Activated naive CD4-positive, alpha-beta T cell treated with anti-CD3 and anti-CD28 coated beads for 36 hours (primary cell): ENCODE results near the gene CRY1. TPM values are rescaled to one million over a fixed set of nuclear protein-coding genes. Genes with fewer than 3 reads are reported as not detected.
A peak's percentile ranks its signal among the peaks of the same experiment; 100 is the strongest.

Experiments
- CTCF ChIA-PET: fragments of 350-600 bp; sonication (Branson Sonifier 250); formaldehyde crosslinking; loops from one replicate; lab custom pipeline; 2021; ENCODE audit warnings: antibody characterized with exemption; lab: Charles Lee
- DNase-seq: peaks from one replicate; pipeline ENCODE4 v3.0.0-alpha.2; 2020
- H3K27ac Mint-ChIP-seq: one replicate; pipeline ENCODE4 v1.8.0; 2021; ENCODE audit warnings: mild to moderate bottlenecking, mixed read lengths
- H3K27me3 Mint-ChIP-seq: one replicate; pipeline ENCODE4 v1.8.0; 2021; ENCODE audit warnings: low read depth, mixed read lengths
- H3K36me3 Mint-ChIP-seq: one replicate; pipeline ENCODE4 v1.8.0; 2021; ENCODE audit warnings: low read depth, mixed read lengths
- H3K4me1 Mint-ChIP-seq: one replicate; pipeline ENCODE4 v1.8.0; 2021; ENCODE audit warnings: low read depth, mixed read lengths
- H3K4me3 Mint-ChIP-seq: one replicate; pipeline ENCODE4 v1.8.0; 2021; ENCODE audit warnings: mild to moderate bottlenecking, moderate library complexity, mixed read lengths
- H3K9me3 Mint-ChIP-seq: one replicate; pipeline ENCODE4 v1.8.0; 2021; ENCODE audit warnings: mixed read lengths
- intact Hi-C: fragments of 100-400 bp; cut with micrococcal nuclease; formaldehyde crosslinking; loops from one replicate; pipeline ENCODE4 v1.15.1; 2023
- total RNA-seq, 2 experiments: library from RNA; stranded (reverse); gene quantifications; one replicate each; pipeline ENCODE4 v1.2.3, GENCODE V29; 2021

CRY1 gene
- 10 to 100 TPM; 15.2 to 17.5 TPM for total RNA-seq

DNA sequence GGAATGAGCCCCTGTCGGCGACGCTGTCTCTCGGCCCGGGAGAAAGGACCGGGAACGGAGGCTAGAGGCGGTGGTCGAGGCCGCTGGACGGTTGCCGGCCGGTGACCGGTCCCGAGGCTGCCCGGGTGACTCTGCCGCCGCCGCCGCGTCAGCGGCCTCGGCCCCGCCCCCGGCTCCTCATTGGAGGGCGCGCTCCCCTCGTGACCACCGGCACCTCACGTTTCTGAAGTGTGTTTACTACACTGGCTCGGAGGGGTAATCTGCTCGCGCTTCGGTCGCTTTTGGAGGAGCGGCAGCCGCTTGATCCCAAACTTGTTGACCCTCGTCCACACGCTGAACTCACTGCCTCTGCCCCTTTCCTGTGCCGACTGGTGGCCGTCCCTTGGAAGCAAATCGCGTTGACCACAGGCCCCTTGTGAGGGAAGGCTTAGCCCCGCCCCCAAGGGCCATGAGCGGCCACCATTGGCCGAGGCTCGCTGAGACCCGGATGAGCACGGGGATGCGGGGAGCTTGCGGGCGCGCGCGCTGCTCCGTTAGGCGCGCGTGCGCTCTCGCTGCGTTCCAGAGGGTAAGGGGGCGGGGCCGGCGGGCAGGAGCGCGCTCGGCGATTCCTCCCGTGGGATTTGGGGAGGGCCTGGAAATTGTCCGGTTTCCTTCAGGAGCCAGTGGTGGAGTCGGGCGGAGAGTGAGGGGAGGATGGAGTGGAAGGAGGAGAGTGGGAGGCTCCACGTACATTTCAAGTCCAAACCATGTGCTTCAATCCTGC is at the start of gene CRY1:
Gene CRY1, minus strand, starts transcription at position 133 of the 766 bp plus-strand sequence. CDS start 588 bp downstream, outside the sequence.
- Mint-ChIP-seq H3K4me3 (no peak within 1 kb of the TSS), H3K27ac (no peak within 1 kb of the TSS), H3K4me1 (peaks cover 4% of the 10 kb centered on the region), H3K36me3 (no peaks in the 10 kb centered on the region), H3K9me3 (no peaks in the 10 kb centered on the region), H3K27me3 (peaks cover 3% of the 10 kb centered on the region)
- peak; percentile 93 for DNase-seq
- intact Hi-C loops = loop anchor here (1.0 to 2.0 kb wide), 12 partner anchors 137 to 1987 kb away; partner anchors contain the start of genes CKAP4, POLR3B, PRDM4 and PWP1
- CTCF ChIA-PET = interaction anchor here (3.6 kb wide), 1 partner anchor 11 kb away, joined by 20 read pairs; no protein-coding TSS in a partner anchor

DNA sequence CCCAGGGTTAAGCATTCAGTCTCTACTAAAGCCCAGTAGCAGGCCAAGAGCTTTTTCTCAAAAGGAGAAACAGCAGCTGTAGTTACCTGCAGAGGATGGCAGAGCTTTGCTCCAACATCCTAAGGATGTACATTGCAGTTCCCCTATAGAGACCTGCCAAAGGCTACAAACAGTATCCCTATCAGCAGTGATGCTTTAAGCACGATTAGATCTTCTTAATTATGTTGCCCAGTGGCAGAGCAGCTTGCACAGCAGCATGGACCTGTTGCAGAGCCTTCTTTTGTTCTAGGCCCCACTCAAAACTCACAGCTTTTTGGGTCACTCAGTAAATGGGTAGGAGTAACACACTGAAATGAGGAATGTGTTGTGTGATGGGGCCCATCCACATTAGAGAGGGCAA is 46.4 kb upstream of the CRY1 start:
- no peaks in the 10 kb centered on the region for H3K27me3 Mint-ChIP-seq
- no peaks in the 10 kb centered on the region for H3K9me3 Mint-ChIP-seq
- no peaks in the 10 kb centered on the region for H3K36me3 Mint-ChIP-seq
- no peak for DNase-seq
- no peak overlapping the region for H3K27ac Mint-ChIP-seq
- H3K4me3 Mint-ChIP-seq = no peak overlapping the region
- H3K4me1 Mint-ChIP-seq = no peaks in the 10 kb centered on the region
- CTCF ChIA-PET = interaction anchor here (0.7 to 0.9 kb wide), 2 partner anchors 8 to 154 kb away, joined by 4 to 5 read pairs; no protein-coding TSS in a partner anchor
- intact Hi-C loops = no loop called here

DNA sequence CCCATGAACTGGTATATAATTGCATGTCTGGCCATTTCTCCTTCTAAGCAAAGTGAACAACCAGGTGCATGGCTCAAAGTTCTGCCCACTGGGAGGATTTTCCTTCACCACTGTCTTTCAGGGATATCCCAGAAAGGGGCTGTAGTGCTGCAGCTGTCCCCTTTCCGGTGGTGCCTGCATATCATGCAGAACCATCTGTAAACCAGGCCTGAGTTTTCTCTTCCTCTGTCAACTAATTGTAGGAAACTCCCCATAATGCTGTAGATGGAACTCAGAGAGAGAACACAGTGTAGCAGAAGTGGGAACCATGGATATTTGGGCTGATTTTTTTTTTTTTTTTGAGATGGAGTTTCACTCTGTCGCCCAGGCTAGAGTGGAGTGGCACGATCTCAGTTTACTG is 45.6 kb upstream of the CRY1 start:
- H3K4me3 Mint-ChIP-seq = no peak overlapping the region
- no peaks in the 10 kb centered on the region for H3K36me3 Mint-ChIP-seq
- no peaks in the 10 kb centered on the region for H3K4me1 Mint-ChIP-seq
- H3K27me3 Mint-ChIP-seq = no peaks in the 10 kb centered on the region
- no peak for DNase-seq
- CTCF ChIA-PET = interaction anchor here (0.9 kb wide), 1 partner anchor 8 kb away, joined by 4 read pairs; no protein-coding TSS in a partner anchor
- no peak overlapping the region for H3K27ac Mint-ChIP-seq
- intact Hi-C loops = no loop called here
- H3K9me3 Mint-ChIP-seq = no peaks in the 10 kb centered on the region

DNA sequence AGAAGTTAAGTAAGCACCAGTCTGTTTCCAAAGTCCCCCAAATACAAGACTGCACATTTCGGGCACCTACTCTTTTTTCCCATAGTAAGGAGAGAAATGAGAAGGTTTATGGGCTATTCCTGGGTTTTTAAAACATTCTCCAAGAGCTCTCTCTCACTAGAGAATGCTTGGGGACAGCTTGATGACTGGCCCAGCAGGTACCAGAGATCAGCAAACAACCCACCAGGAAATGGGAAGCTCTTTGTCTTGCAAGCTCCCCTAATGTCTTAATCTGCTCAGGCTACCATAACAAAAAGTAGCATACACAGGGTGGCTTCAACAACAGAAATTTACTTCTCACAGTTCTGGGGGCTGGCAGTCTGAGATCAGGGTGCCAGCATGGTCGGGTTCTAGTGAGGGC is 41.8 kb upstream of the CRY1 start:
- H3K27me3 Mint-ChIP-seq = no peaks in the 10 kb centered on the region
- intact Hi-C loops = no loop called here
- no peaks in the 10 kb centered on the region for H3K36me3 Mint-ChIP-seq
- H3K27ac Mint-ChIP-seq = no peak overlapping the region
- H3K4me1 Mint-ChIP-seq = no peaks in the 10 kb centered on the region
- CTCF ChIA-PET = interaction anchor here (6.6 to 13.0 kb wide), 2 partner anchors 269 to 476 kb away, joined by 90 to 267 read pairs; no protein-coding TSS in a partner anchor
- no peak for DNase-seq
- H3K9me3 Mint-ChIP-seq = no peaks in the 10 kb centered on the region
- no peak overlapping the region for H3K4me3 Mint-ChIP-seq

DNA sequence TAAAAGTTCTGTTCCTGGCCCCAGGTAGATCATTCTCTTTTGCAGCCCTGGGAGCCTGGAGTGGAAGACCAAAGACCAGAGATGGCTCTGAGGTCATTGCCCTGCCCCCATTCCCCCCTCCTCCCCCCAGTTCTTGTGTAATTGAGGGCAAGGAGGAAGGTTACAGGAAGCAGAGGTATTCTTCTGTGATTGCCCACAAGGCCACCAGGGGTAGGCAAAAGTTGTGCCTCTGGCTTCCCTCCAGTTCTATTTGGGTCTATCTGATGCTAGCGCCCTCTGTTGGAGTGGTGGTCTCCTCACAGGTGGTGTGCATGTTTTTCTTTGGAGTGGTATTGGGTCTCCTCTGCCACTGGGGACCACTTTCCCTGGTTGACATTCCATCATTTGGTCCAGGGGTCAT is 41.2 kb upstream of the CRY1 start:
- Mint-ChIP-seq H3K27ac (no peak overlapping the region), H3K27me3 (no peaks in the 10 kb centered on the region), H3K4me1 (no peaks in the 10 kb centered on the region), H3K9me3 (no peaks in the 10 kb centered on the region), H3K36me3 (no peaks in the 10 kb centered on the region), H3K4me3 (no peak overlapping the region)
- CTCF ChIA-PET = interaction anchor here (0.9 to 13.0 kb wide), 6 partner anchors 19 to 477 kb away, joined by 3 to 267 read pairs (median 4); no protein-coding TSS in a partner anchor
- intact Hi-C loops = loop anchor here (5.0 kb wide), 1 partner anchor 538 kb away; no protein-coding TSS in a partner anchor
- peak; percentile 55 for DNase-seq

DNA sequence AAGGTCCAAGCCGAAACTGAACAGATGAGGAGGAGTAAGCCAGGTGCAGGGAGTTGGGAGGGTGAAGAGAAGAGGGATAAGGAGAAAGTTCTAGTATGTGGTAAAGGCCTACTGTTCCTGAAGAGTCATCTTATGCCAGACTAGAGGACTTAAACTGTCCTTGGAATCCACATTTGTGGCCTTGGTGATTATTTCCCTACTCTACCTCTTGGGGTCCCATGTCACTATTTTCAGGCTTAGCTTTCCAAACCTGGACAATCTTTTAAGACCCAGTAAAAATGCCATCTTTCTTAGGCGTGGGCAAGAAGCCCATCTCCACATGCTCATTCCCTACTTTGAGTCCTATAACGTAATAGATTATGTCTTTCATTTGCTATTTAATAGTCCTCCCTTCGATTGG is 40.1 kb upstream of the CRY1 start:
- intact Hi-C loops = loop anchor here (2.0 to 5.0 kb wide), 3 partner anchors 185 to 751 kb away; a partner anchor contains a TSS
- Mint-ChIP-seq H3K4me3 (no peak overlapping the region), H3K9me3 (no peaks in the 10 kb centered on the region), H3K27me3 (no peaks in the 10 kb centered on the region), H3K36me3 (no peaks in the 10 kb centered on the region), H3K27ac (no peak overlapping the region), H3K4me1 (no peaks in the 10 kb centered on the region)
- CTCF ChIA-PET = interaction anchor here (0.7 to 13.0 kb wide), 12 partner anchors 17 to 497 kb away, joined by 3 to 267 read pairs (median 5); no protein-coding TSS in a partner anchor
- DNase-seq = no peak

GRCh38 chr12:107131832-107132616 is 38.7 kb upstream of the CRY1 start:
- Mint-ChIP-seq H3K36me3 (no peaks in the 10 kb centered on the region), H3K27me3 (no peaks in the 10 kb centered on the region), H3K9me3 (no peaks in the 10 kb centered on the region), H3K27ac (no peak overlapping the region), H3K4me3 (no peak overlapping the region), H3K4me1 (no peaks in the 10 kb centered on the region)
- CTCF ChIA-PET = interaction anchor here (0.6 to 13.0 kb wide), 59 partner anchors 7 to 672 kb away, joined by 3 to 267 read pairs (median 4); no protein-coding TSS in a partner anchor
- intact Hi-C loops = loop anchor here (1.0 to 5.0 kb wide), 5 partner anchors 187 to 753 kb away; a partner anchor contains a TSS
- no peak for DNase-seq

DNA sequence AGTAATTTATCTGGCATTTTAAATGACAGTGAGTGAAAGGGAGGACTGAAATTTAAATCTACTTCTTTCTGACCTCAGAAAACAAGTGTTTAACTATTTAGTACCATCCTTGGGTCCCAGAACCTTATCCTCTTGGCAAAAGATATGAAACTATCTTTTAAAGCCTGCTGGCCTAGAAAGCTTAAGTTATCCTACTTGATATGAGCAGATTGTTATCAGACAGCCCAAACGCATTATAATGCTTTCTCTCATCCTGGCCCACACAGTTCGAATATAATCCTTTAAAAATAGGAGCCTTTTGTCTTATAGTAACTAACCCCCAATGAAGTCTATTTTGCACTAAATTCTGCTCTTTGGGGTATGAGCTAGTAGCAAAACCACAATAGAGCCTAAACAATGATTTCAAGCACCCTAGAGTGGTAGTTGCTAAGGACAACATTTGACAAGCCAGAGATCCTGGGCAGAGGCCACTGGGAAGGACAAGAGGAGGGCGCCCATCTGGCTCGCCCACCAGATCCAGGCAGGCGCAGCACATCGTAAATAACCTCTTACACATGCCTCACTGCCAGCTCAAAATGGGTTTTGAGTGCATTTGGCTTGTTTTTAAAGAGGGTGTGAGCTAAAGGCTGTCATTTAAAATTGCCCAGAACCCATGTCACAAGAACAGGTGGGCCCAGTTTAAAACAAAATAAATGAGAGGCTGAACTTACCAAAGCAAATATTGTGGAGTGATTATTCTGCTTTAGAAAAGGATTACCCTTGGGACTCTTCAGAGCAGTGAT is 37.7 kb upstream of the CRY1 start:
- Mint-ChIP-seq H3K9me3 (no peaks in the 10 kb centered on the region), H3K4me1 (no peaks in the 10 kb centered on the region), H3K4me3 (no peak overlapping the region), H3K27ac (no peak overlapping the region), H3K36me3 (no peaks in the 10 kb centered on the region), H3K27me3 (no peaks in the 10 kb centered on the region)
- CTCF ChIA-PET = interaction anchor here (0.5 to 13.0 kb wide), 52 partner anchors 8 to 683 kb away, joined by 3 to 267 read pairs (median 4); no protein-coding TSS in a partner anchor
- no peak for DNase-seq
- intact Hi-C loops = loop anchor here (1.0 to 5.0 kb wide), 2 partner anchors 476 to 541 kb away; no protein-coding TSS in a partner anchor

GRCh38 chr12:107129315-107129930 is 36.1 kb upstream of the CRY1 start:
- no peak overlapping the region for H3K4me3 Mint-ChIP-seq
- no peak for DNase-seq
- no peaks in the 10 kb centered on the region for H3K4me1 Mint-ChIP-seq
- no peaks in the 10 kb centered on the region for H3K9me3 Mint-ChIP-seq
- CTCF ChIA-PET = interaction anchor here (0.5 to 13.0 kb wide), 6 partner anchors 14 to 1213 kb away, joined by 3 to 267 read pairs (median 28); no protein-coding TSS in a partner anchor
- intact Hi-C loops = no loop called here
- H3K36me3 Mint-ChIP-seq = no peaks in the 10 kb centered on the region
- no peak overlapping the region for H3K27ac Mint-ChIP-seq
- no peaks in the 10 kb centered on the region for H3K27me3 Mint-ChIP-seq

DNA sequence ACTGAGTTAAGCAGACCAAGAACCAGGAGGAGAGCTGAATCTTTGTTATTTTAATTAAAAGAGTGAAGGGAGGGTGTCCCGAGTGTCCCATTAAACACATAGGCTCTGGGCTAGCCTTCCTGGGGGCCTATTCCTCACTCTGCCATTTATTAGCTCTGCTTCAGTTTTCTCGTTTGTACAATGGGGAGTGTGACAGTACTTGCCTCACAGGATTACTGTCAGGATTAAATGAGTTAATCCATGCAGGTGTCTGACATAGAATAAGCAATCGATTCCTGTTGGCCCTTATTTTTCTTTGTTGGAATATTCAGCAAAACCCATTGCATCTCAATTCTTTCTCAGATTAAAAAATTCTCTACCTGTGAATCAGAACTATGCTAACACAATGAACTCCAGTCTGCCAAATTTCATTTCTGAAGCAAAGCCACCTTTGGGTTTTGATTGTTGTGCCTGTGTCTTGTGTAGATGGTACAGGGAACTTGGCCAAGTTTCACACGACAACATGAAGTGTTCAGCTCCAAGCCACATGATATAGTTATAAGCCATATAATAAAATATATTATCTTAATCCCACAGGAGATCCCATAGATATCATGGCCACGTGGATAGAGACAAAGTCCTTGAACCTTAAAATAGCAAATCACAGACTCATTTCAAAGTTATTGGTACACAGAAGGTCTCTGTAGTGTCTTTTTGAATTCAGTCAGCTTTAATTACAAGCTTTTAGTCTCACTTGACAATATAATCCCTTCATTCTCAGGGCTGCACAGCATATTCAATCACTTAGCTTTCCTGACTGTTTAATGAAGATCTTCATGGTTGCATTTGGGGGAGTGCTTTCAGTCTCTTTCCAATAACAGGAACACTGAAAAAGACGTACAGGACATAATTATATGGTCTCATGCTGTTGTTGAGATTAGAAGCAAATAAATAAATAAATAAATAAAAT is 34.4 kb upstream of the CRY1 start:
- CTCF ChIA-PET = interaction anchor here (1.2 to 13.0 kb wide), 2 partner anchors 278 to 484 kb away, joined by 3 to 267 read pairs; no protein-coding TSS in a partner anchor
- Mint-ChIP-seq H3K4me1 (no peaks in the 10 kb centered on the region), H3K27me3 (peaks cover under 1% of the 10 kb centered on the region), H3K9me3 (no peaks in the 10 kb centered on the region), H3K4me3 (no peak overlapping the region), H3K27ac (no peak overlapping the region), H3K36me3 (no peaks in the 10 kb centered on the region)
- intact Hi-C loops = no loop called here
- no peak for DNase-seq
